Mononuclear cell (primary cell): Measurements from ENCODE around the gene SGCE. TPM values are rescaled to one million over a fixed set of nuclear protein-coding genes. Genes with fewer than 3 reads are reported as not detected.

Experiments used
- total RNA-seq: library from RNA; depleted of rRNA; stranded (reverse); fragments of >200 nt; gene quantifications from one replicate; pipeline ENCODE4 v1.2.3, GENCODE V29; 2012

Gene SGCE
- total RNA-seq, 1 donor: 4.6 TPM

Other genes with a start within 250 kb of the SGCE start
- 22.9 TPM for gene CASD1, start 146.3 kb downstream of the SGCE start, total RNA-seq